Esophagus squamous epithelium (tissue), 5 donors: Measurements from ENCODE around the gene WDR59. TPM values are rescaled to one million over a fixed set of nuclear protein-coding genes. Genes with fewer than 3 reads are reported as not detected.
A peak's percentile ranks its signal among the peaks of the same experiment; 100 is the strongest.

Source experiments
- DNase-seq: peaks from one replicate; lab custom pipeline; 2025; lab: John Stamatoyannopoulos, UW
- H3K27ac ChIP-seq, 4 donors: fragments of 200-600 bp; sonication (generic); one replicate each; pipeline ENCODE4 v1.5.1; 2016 to 2019; ENCODE audit warnings: mild to moderate bottlenecking in 1 of 4
- H3K27me3 ChIP-seq, 4 donors: fragments of 200-600 bp; sonication (generic); 1 replicate in 3 of 4; 2 replicates in 1 of 4; pipeline versions ENCODE4 v1.5.1 to v1.6.0; 2017 to 2021; ENCODE audit warnings: antibody characterized with exemption in 1 of 4
- H3K36me3 ChIP-seq, 3 donors: fragments of 200-600 bp; sonication (generic); one replicate each; pipeline ENCODE4 v1.5.1; 2016 to 2019
- H3K4me1 ChIP-seq, 3 donors: fragments of 200-600 bp; sonication (generic); one replicate each; pipeline ENCODE4 v1.5.1; 2017 to 2019
- H3K4me3 ChIP-seq, 4 donors: fragments of 200-600 bp; sonication (generic); 1 replicate in 3 of 4; 2 replicates in 1 of 4; pipeline ENCODE4 v1.5.1; 2016 to 2019; ENCODE audit warnings: mild to moderate bottlenecking in 2 of 4, moderate library complexity in 1 of 4
- H3K9me3 ChIP-seq, 3 donors: fragments of 200-600 bp; sonication (generic); one replicate each; pipeline ENCODE4 v1.5.1; 2016 to 2019
- CTCF ChIP-seq, 6 experiments: fragments of 450-650 bp in 4 of 6; fragments of 200-600 bp in 2 of 6; sonication (generic) in 2 of 6; IDR thresholded peaks; one replicate each; pipeline ENCODE4 v1.5.1; 2016 to 2019; ENCODE audit warnings: antibody characterized with exemption in 6 of 6, mild to moderate bottlenecking in 4 of 6, moderate library complexity in 4 of 6
- POLR2A ChIP-seq, 4 donors: fragments of 450-650 bp; IDR thresholded peaks; one replicate each; pipeline ENCODE4 v1.6.1; 2017; ENCODE audit warnings: antibody characterized with exemption in 4 of 4, mild to moderate bottlenecking in 4 of 4, moderate library complexity in 3 of 4
- WGBS, 2 donors: methylation state at CpG; one replicate each; pipeline ENCODE4 v1.1.5; 2018; 5-methylcytosine and 5-hydroxymethylcytosine counted together
- intact Hi-C: fragments of 100-400 bp; cut with DNase I; formaldehyde crosslinking; loops from one replicate; pipeline ENCODE4 v1.15.0; 2022
- total RNA-seq, 4 donors: library from RNA; depleted of rRNA; stranded (reverse); fragments of >200 nt; gene quantifications; one replicate each; pipeline ENCODE4 v1.1.0, GENCODE V29; 2016
- donor health status: DM: yes; HTN: yes; CAD: no.

WDR59 gene
- total RNA-seq, 4 donors from 2014 or later, result 9.8 to 25.1 (median 22.2) TPM

GRCh38 chr16:75004460-75004859 lies 19.5 kb upstream of the WDR59 start:
- TF ChIP-seq POLR2A (IDR thresholded peaks at IDR 0.05), result no peak
- TF ChIP-seq CTCF (IDR thresholded peaks at IDR 0.05), result no peak
- DNase-seq, result no peak
- H3K4me3 ChIP-seq, result no peak overlapping the region
- WGBS, 2 donors, result 87 to 96% methylated on average over 3 of the region's 3 CpGs
- H3K27me3 ChIP-seq, result no peaks in the 10 kb centered on the region
- no peak overlapping the region for H3K27ac ChIP-seq
- intact Hi-C loops, result no loop called here
- no peaks in the 10 kb centered on the region for H3K9me3 ChIP-seq
- peaks cover 11 to 61% (median 24%) of the 10 kb centered on the region in 3 donors for H3K4me1 ChIP-seq
- peaks cover 0 to 9% (median 0%) of the 10 kb centered on the region in 3 donors for H3K36me3 ChIP-seq

GRCh38 chr16:75003931-75004330 lies 19.0 kb upstream of the WDR59 start:
- no peak overlapping the region for H3K4me3 ChIP-seq
- intact Hi-C loops, result no loop called here
- H3K9me3 ChIP-seq, result no peaks in the 10 kb centered on the region
- no peaks in the 10 kb centered on the region for H3K27me3 ChIP-seq
- H3K36me3 ChIP-seq, result peaks cover 0 to 9% (median 0%) of the 10 kb centered on the region in 3 donors
- peaks cover 11 to 60% (median 24%) of the 10 kb centered on the region in 3 donors for H3K4me1 ChIP-seq
- no peak for DNase-seq
- H3K27ac ChIP-seq, result no peak overlapping the region
- WGBS, 2 donors, result 88 to 91% methylated on average over 3 to 4 of the region's 5 CpGs
- no peak for TF ChIP-seq POLR2A (IDR thresholded peaks at IDR 0.05)
- TF ChIP-seq CTCF (IDR thresholded peaks at IDR 0.05), result no peak

GRCh38 chr16:75002474-75002873 lies 17.6 kb upstream of the WDR59 start:
- TF ChIP-seq CTCF (IDR thresholded peaks at IDR 0.05) (no peak), POLR2A (IDR thresholded peaks at IDR 0.05) (no peak)
- DNase-seq, result no peak
- H3K9me3 ChIP-seq, result no peaks in the 10 kb centered on the region
- intact Hi-C loops, result no loop called here
- no peaks in the 10 kb centered on the region for H3K27me3 ChIP-seq
- H3K27ac ChIP-seq, result no peak overlapping the region
- H3K4me3 ChIP-seq, result no peak overlapping the region
- 69 to 72% methylated on average over 9 of the region's 9 CpGs for whole genome bisulfite sequencing, 2 donors
- peaks cover 0 to 9% (median 0%) of the 10 kb centered on the region in 3 donors for H3K36me3 ChIP-seq
- peaks cover 11 to 62% (median 30%) of the 10 kb centered on the region in 3 donors for H3K4me1 ChIP-seq

GRCh38 chr16:75000481-75001081 lies 15.7 kb upstream of the WDR59 start:
- Histone ChIP-seq H3K36me3 (peaks cover 0 to 9% (median 0%) of the 10 kb centered on the region in 3 donors), H3K9me3 (no peaks in the 10 kb centered on the region), H3K27me3 (no peaks in the 10 kb centered on the region), H3K4me1 (peaks cover 11 to 71% (median 30%) of the 10 kb centered on the region in 3 donors), H3K27ac (peak overlapping the region; percentile 0 to 96 (median 91)), H3K4me3 (peak overlapping the region; percentile 76 to 97 (median 88))
- intact Hi-C loops, result no loop called here
- 7 to 20% methylated on average over 12 to 15 of the region's 15 CpGs for WGBS, 2 donors
- TF ChIP-seq POLR2A (IDR thresholded peaks at IDR 0.05), result no peak
- no peak for DNase-seq

- H3K9me3 ChIP-seq, result no peaks in the 10 kb centered on the region
- H3K4me1 ChIP-seq, result peaks cover 11 to 71% (median 30%) of the 10 kb centered on the region in 3 donors
- intact Hi-C loops, result loop anchor here (2.0 kb wide), 1 partner anchor 111 kb away; no protein-coding TSS in a partner anchor
- H3K27ac ChIP-seq, result peak overlapping the region; percentile 87 to 96 (median 91)
- peak overlapping the region; percentile 76 to 97 (median 88) for H3K4me3 ChIP-seq
- no peak for DNase-seq
- H3K36me3 ChIP-seq, result peaks cover 0 to 9% (median 0%) of the 10 kb centered on the region in 3 donors
- TF ChIP-seq CTCF (IDR thresholded peaks at IDR 0.05), result no peak
- no peak for TF ChIP-seq POLR2A (IDR thresholded peaks at IDR 0.05)
- WGBS, 2 donors, result 3% methylated on average over 17 of the region's 71 CpGs; no CpG with 5 or more reads in 1 of the 2 donors
- H3K27me3 ChIP-seq, result no peaks in the 10 kb centered on the region
Measured at GRCh38 chr16:74999609-75000480, 14.9 kb upstream of the WDR59 start.
